GM23338 (cell line): ENCODE measurements around the gene CDK5RAP1. TPM values are rescaled to one million over a fixed set of nuclear protein-coding genes. Genes with fewer than 3 reads are reported as not detected.

Source experiments
- ATAC-seq: fragments of 200-7000 bp; cut with Tn5 transposase; 3 replicates; pipeline ENCODE4 v1.9.1; 2020
- DNase-seq: peaks from one replicate; pipeline ENCODE4 v3.0.0-alpha.2; 2015; ENCODE audit warnings: low spot score
- H2AFZ ChIP-seq: fragments of 200-600 bp; sonication (generic); 2 replicates; pipeline ENCODE4 v1.8.0; 2016; ENCODE audit warnings: antibody characterized with exemption, mild to moderate bottlenecking, moderate library complexity
- H3F3A ChIP-seq: fragments of 200-600 bp; sonication (generic); replicated peaks from 2 replicates; pipeline ENCODE4 v1.8.0; 2017; ENCODE audit warnings: antibody characterized with exemption, mixed run types, low read depth
- H3K27ac ChIP-seq: fragments of 200-600 bp; sonication (generic); 2 replicates; pipeline ENCODE4 v1.6.1; 2016; ENCODE audit warnings: low read depth
- H3K27me3 ChIP-seq: fragments of 200-600 bp; sonication (generic); 2 replicates; pipeline ENCODE4 v1.8.0; 2016; ENCODE audit warnings: mild to moderate bottlenecking, mixed run types, moderate library complexity; ENCODE audit not compliant: insufficient read depth
- H3K36me3 ChIP-seq: fragments of 200-600 bp; sonication (generic); 2 replicates; pipeline ENCODE4 v1.8.0; 2016; ENCODE audit warnings: mild to moderate bottlenecking; ENCODE audit not compliant: insufficient read depth
- H3K4me1 ChIP-seq: fragments of 200-600 bp; sonication (generic); 2 replicates; pipeline ENCODE4 v1.8.0; 2016; ENCODE audit warnings: mild to moderate bottlenecking, moderate library complexity; ENCODE audit not compliant: insufficient read depth
- H3K4me2 ChIP-seq: fragments of 200-600 bp; sonication (generic); 2 replicates; pipeline ENCODE4 v1.7.1; 2017; ENCODE audit warnings: mixed run types
- H3K4me3 ChIP-seq: fragments of 200-600 bp; sonication (generic); 2 replicates; pipeline ENCODE4 v1.6.1; 2016; ENCODE audit warnings: mixed run types
- H3K79me2 ChIP-seq: fragments of 200-600 bp; sonication (generic); replicated peaks from 2 replicates; pipeline ENCODE4 v1.8.0; 2017; ENCODE audit warnings: mild to moderate bottlenecking; ENCODE audit not compliant: insufficient read depth
- H3K9me2 ChIP-seq: fragments of 200-600 bp; sonication (generic); 2 replicates; pipeline ENCODE4 v1.8.0; 2017; ENCODE audit not compliant: insufficient read depth
- H4K20me1 ChIP-seq: fragments of 200-600 bp; sonication (generic); replicated peaks from 2 replicates; pipeline ENCODE4 v1.8.0; 2017; ENCODE audit warnings: mild to moderate bottlenecking; ENCODE audit not compliant: insufficient read depth
- H3K27ac Mint-ChIP-seq: 2 replicates; pipeline ENCODE4 v1.8.0; 2020; ENCODE audit warnings: inconsistent platforms, mild to moderate bottlenecking, moderate library complexity, mixed read lengths
- H3K27me3 Mint-ChIP-seq: 3 replicates; pipeline ENCODE4 v1.8.0; 2022; ENCODE audit warnings: low read depth, mild to moderate bottlenecking, moderate library complexity, mixed read lengths, inconsistent platforms; ENCODE audit not compliant: insufficient read depth, poor library complexity
- H3K36me3 Mint-ChIP-seq: 3 replicates; pipeline ENCODE4 v1.8.0; 2021; ENCODE audit warnings: low read depth, mild to moderate bottlenecking, inconsistent platforms, moderate library complexity, mixed read lengths
- H3K4me1 Mint-ChIP-seq: 3 replicates; pipeline ENCODE4 v1.8.0; 2020; ENCODE audit warnings: mild to moderate bottlenecking, inconsistent platforms, mixed read lengths
- H3K4me3 Mint-ChIP-seq: 3 replicates; pipeline ENCODE4 v1.8.0; 2021; ENCODE audit warnings: moderate library complexity, mild to moderate bottlenecking, inconsistent platforms, mixed read lengths
- H3K9me3 Mint-ChIP-seq: 3 replicates; pipeline ENCODE4 v1.8.0; 2020; ENCODE audit warnings: moderate library complexity, mild to moderate bottlenecking, inconsistent platforms, mixed read lengths
- CREB1 ChIP-seq: fragments of 250-450 bp; sonication (Bioruptor Pico); IDR thresholded peaks from 2 replicates; pipeline ENCODE4 v1.5.0; 2020; ENCODE audit warnings: low read depth, mild to moderate bottlenecking, moderate library complexity
- EZH2 ChIP-seq: fragments of 200-600 bp; sonication (generic); IDR thresholded peaks from one replicate; pipeline ENCODE4 v1.8.0; 2017; ENCODE audit warnings: antibody characterized with exemption, mild to moderate bottlenecking, low read depth; ENCODE audit not compliant: unreplicated experiment
- JUNB ChIP-seq: IDR thresholded peaks from one replicate; pipeline ENCODE4 v1.6.1; 2016; ENCODE audit warnings: antibody characterized with exemption; ENCODE audit not compliant: unreplicated experiment
- POLR2AphosphoS5 ChIP-seq: IDR thresholded peaks from 2 replicates; pipeline ENCODE4 v1.6.1; 2016; ENCODE audit warnings: antibody characterized with exemption, low read depth
- REST ChIP-seq: IDR thresholded peaks from one replicate; pipeline ENCODE4 v1.6.1; 2018; ENCODE audit warnings: antibody characterized with exemption; ENCODE audit not compliant: unreplicated experiment
- ZNF114 ChIP-seq: fragments of 250-450 bp; sonication (Bioruptor Pico); IDR thresholded peaks from 2 replicates; pipeline ENCODE4 v1.5.0; 2020; ENCODE audit warnings: mild to moderate bottlenecking, moderate library complexity
- ZNF462 ChIP-seq: fragments of 250-450 bp; sonication (Bioruptor Pico); IDR thresholded peaks from 2 replicates; pipeline ENCODE4 v1.5.0; 2020; ENCODE audit warnings: mild to moderate bottlenecking, moderate library complexity
- polyA plus RNA-seq: library from polyadenylated mRNA; unstranded; fragments of >200 nt; fragmentation: Nextera tagmentation; extraction: Ambion mirVana; gene quantifications from 2 replicates; pipeline ENCODE4 v1.2.1, GENCODE V29; 2016
- total RNA-seq: library from RNA; depleted of rRNA; stranded (reverse); fragments of >200 nt; shearing (Covaris generic); gene quantifications from 2 replicates; pipeline ENCODE4 v1.2.3, GENCODE V29; 2014

The CDK5RAP1 gene
- total and polyA plus RNA-seq, 2 experiments from 2014 or later, result 33.8 to 38.1 TPM

GRCh38 chr20:33386673-33387072 lies 14.6 kb downstream of the CDK5RAP1 start:
- peaks cover 72% of the 10 kb centered on the region for H3K36me3 Mint-ChIP-seq
- Histone ChIP-seq H3K4me2 (no peak overlapping the region), H2AFZ (no peak overlapping the region), H3K27ac (no peak overlapping the region), H3F3A (no peaks in the 10 kb centered on the region), H3K4me1 (no peaks in the 10 kb centered on the region), H3K36me3 (peaks cover 43% of the 10 kb centered on the region), H3K9me2 (no peaks in the 10 kb centered on the region), H3K27me3 (no peaks in the 10 kb centered on the region), H3K79me2 (no peaks in the 10 kb centered on the region), H3K4me3 (no peak overlapping the region), H4K20me1 (0 out of 2 replicates have a peak, but pooled peaks cover 4% of the 10 kb centered on the region)
- no peak overlapping the region for H3K27ac Mint-ChIP-seq
- ATAC-seq (no peak), DNase-seq (no peak)
- TF ChIP-seq ZNF114 (CRISPR knock-in tag) (no peak), CREB1 (CRISPR knock-in tag) (no peak), REST (no peak), POLR2AphosphoS5 (no peak), ZNF462 (no peak), EZH2 (no peak), JUNB (no peak)
- H3K9me3 Mint-ChIP-seq, result peaks cover 8% of the 10 kb centered on the region; the same call in 2 of the 3 replicates
- H3K27me3 Mint-ChIP-seq, result no peaks in the 10 kb centered on the region
- H3K4me1 Mint-ChIP-seq, result no peaks in the 10 kb centered on the region
- no peak overlapping the region for H3K4me3 Mint-ChIP-seq
